ENCODE measurements around the gene C1QTNF6. TPM values are rescaled to one million over a fixed set of nuclear protein-coding genes. Genes with fewer than 3 reads are reported as not detected.

Gene C1QTNF6
- total RNA-seq, 1 experiment from 2014 or later, result 15.2 TPM

- TF ChIP-seq CTCF (IDR thresholded peaks at IDR 0.05 in 2 of 3, conservative IDR thresholded peaks at IDR 0.05 in 1 of 3; ENCODE audit: borderline replicate concordance in 1 of 3, insufficient read depth in 1 of 3, low read depth in 2 of 3, low read length in 2 of 3), result no peak
These were observed 54.6 kb downstream of the C1QTNF6 start (continued) for GRCh38 chr22:37133304-37134018.

GRCh38 chr22:37132773-37133172, 55.3 kb downstream of the C1QTNF6 start:
- DNase-seq (ENCODE audit: low read depth, low spot score), result no peak
- CTCF ChIA-PET, result no interaction called here
- RAD21 ChIA-PET (ENCODE audit: low non-redundant PET in 1 of 2, low total read pairs in 2 of 2, uncharacterized antibody in 2 of 2, unreplicated experiment in 2 of 2), result no interaction called here
- Histone ChIP-seq H3K4me3 (replicated peaks in 1 of 2; ENCODE audit: low read depth in 1 of 2, low read length in 2 of 2) (no peak overlapping the region), H3K9me2 (ENCODE audit: insufficient read depth) (no peaks in the 10 kb centered on the region), H3K4me2 (ENCODE audit: low read length) (no peak overlapping the region), H3K9me3 (ENCODE audit: control insufficient read depth in 1 of 2, insufficient read depth in 1 of 2, low read depth in 1 of 2, low read length in 2 of 2) (no peaks in the 10 kb centered on the region), H3K4me1 (ENCODE audit: control insufficient read depth in 1 of 2, insufficient read depth in 2 of 2, low read length in 2 of 2) (peaks cover 0 to 11% of the 10 kb centered on the region in 2 experiments; a peak in 2 of 4 replicates), H3K36me3 (ENCODE audit: control insufficient read depth in 1 of 2, insufficient read depth in 2 of 2, low read length in 2 of 2) (no peaks in the 10 kb centered on the region), H3K79me2 (ENCODE audit: insufficient read depth, low read length) (no peaks in the 10 kb centered on the region), H3K9ac (ENCODE audit: low read length) (no peak overlapping the region), H3K27me3 (ENCODE audit: insufficient read depth, low read length) (no peaks in the 10 kb centered on the region), H3K27ac (ENCODE audit: low read depth, low read length) (no peak overlapping the region), H2AFZ (ENCODE audit: low read depth, low read length, poor library complexity, severe bottlenecking) (no peak overlapping the region), H4K20me1 (ENCODE audit: insufficient read depth) (no peaks in the 10 kb centered on the region)
- no peak for ATAC-seq
- BruUV-seq (replicated peaks), result no TSS peak
- TF ChIP-seq YY1 (IDR thresholded peaks at IDR 0.05; ENCODE audit: extremely low read depth, insufficient replicate concordance, low read depth, low read length), result no peak
- TF ChIP-seq CBX3 (IDR thresholded peaks at IDR 0.05; ENCODE audit: low read depth), result no peak
- TF ChIP-seq EZH2 (IDR thresholded peaks at IDR 0.05), result no peak
- TF ChIP-seq ZFX (IDR thresholded peaks at IDR 0.05), result no peak
- no peak for TF ChIP-seq POLR2A (IDR thresholded peaks at IDR 0.05; ENCODE audit: borderline replicate concordance, extremely low read depth, insufficient read depth, insufficient read length)
- TF ChIP-seq, protein P1, sequence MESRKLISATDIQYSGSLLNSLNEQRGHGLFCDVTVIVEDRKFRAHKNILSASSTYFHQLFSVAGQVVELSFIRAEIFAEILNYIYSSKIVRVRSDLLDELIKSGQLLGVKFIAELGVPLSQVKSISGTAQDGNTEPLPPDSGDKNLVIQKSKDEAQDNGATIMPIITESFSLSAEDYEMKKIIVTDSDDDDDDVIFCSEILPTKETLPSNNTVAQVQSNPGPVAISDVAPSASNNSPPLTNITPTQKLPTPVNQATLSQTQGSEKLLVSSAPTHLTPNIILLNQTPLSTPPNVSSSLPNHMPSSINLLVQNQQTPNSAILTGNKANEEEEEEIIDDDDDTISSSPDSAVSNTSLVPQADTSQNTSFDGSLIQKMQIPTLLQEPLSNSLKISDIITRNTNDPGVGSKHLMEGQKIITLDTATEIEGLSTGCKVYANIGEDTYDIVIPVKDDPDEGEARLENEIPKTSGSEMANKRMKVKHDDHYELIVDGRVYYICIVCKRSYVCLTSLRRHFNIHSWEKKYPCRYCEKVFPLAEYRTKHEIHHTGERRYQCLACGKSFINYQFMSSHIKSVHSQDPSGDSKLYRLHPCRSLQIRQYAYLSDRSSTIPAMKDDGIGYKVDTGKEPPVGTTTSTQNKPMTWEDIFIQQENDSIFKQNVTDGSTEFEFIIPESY (IDR thresholded peaks at IDR 0.05; ENCODE audit: extremely low read depth, insufficient replicate concordance, low read length), result no peak
- no peak for TF ChIP-seq SP1 (IDR thresholded peaks at IDR 0.05; ENCODE audit: low read depth)
- no peak for TF ChIP-seq FOSL1 (IDR thresholded peaks at IDR 0.05; ENCODE audit: low read depth)
- no peak for TF ChIP-seq JUND (IDR thresholded peaks at IDR 0.05)
- TF ChIP-seq EGR1 (IDR thresholded peaks at IDR 0.05; ENCODE audit: low read depth), result no peak
- no peak for TF ChIP-seq RAD21 (IDR thresholded peaks at IDR 0.05; ENCODE audit: low read depth)
- TF ChIP-seq EZH2phosphoT487 (IDR thresholded peaks at IDR 0.05; ENCODE audit: borderline replicate concordance), result no peak
- no peak for TF ChIP-seq ZNF274 (IDR thresholded peaks at IDR 0.05; ENCODE audit: low read depth, low read length)
- no peak for TF ChIP-seq POLR2AphosphoS5 (IDR thresholded peaks at IDR 0.05; ENCODE audit: low read depth, low read length)
- no peak for TF ChIP-seq SRF (IDR thresholded peaks at IDR 0.05; ENCODE audit: low read depth)
- no peak for TF ChIP-seq TCF7L2 (IDR thresholded peaks at IDR 0.05; ENCODE audit: borderline replicate concordance, extremely low read depth, insufficient read depth, insufficient read length)
- TF ChIP-seq SIN3A (IDR thresholded peaks at IDR 0.05; ENCODE audit: low read depth), result no peak
- no peak for TF ChIP-seq ATF3 (IDR thresholded peaks at IDR 0.05)
- POLR2A ChIA-PET, result no interaction called here
- intact Hi-C loops (cut with micrococcal nuclease), result loop anchor here (10.0 kb wide), 1 partner anchor 62 kb away; no protein-coding TSS in a partner anchor

All from HCT116 (cell line).